ENCODE results near the gene LSM2. TPM values are rescaled to one million over a fixed set of nuclear protein-coding genes. Genes with fewer than 3 reads are reported as not detected.
A peak's percentile ranks its signal among the peaks of the same experiment; 100 is the strongest.

Gene LSM2
- total and polyA plus RNA-seq, 2 donors (not counting 1 experiment from before 2014, with no cell fraction given), result 52.4 to 57.4 TPM

- H3K9ac ChIP-seq (ENCODE audit: low read length), result peak overlapping the region; percentile 77
- Mint-ChIP-seq H3K4me3 (peak overlapping the region; percentile 96), H3K9me3 (ENCODE audit: insufficient read depth) (no peaks in the 10 kb centered on the region), H3K4me1 (peaks cover 37% of the 10 kb centered on the region), H3K27ac (peak overlapping the region; percentile 95), H3K27me3 (no peaks in the 10 kb centered on the region)
- CTCF ChIA-PET, result interaction anchor here (0.6 to 4.7 kb wide), 42 partner anchors 10 to 1104 kb away, joined by 3 to 75 read pairs (median 6); partner anchors contain the start of genes ABHD16A, APOM, ATP6V1G2 and CLIC1
- TF ChIP-seq CTCF (IDR thresholded peaks at IDR 0.05) (peak; percentile 67), EZH2 (IDR thresholded peaks at IDR 0.05; ENCODE audit: borderline replicate concordance, insufficient read depth, low read depth, low read length, poor library complexity, severe bottlenecking) (no peak)
- WGBS (ENCODE audit: insufficient coverage), result 0% methylated on average over 7 of the region's 15 CpGs
- intact Hi-C loops (cut with micrococcal nuclease), result loop anchor here (1.0 to 10.0 kb wide), 6 partner anchors 15 to 282 kb away; partner anchors contain the start of genes DXO, HSPA1A, HSPA1L and NFKBIL1
- H4K20me1 ChIP-seq (ENCODE audit: control insufficient read depth, insufficient read depth, low read length, poor library complexity, severe bottlenecking), result peaks cover 5% of the 10 kb centered on the region
- H3K79me2 ChIP-seq (ENCODE audit: control insufficient read depth, insufficient read depth, low read length), result peaks cover 18% of the 10 kb centered on the region
- H3K27me3 ChIP-seq (replicated peaks in 1 of 4; ENCODE audit: control extremely low read depth in 1 of 4, control insufficient read depth in 3 of 4, insufficient read depth in 4 of 4, low read length in 3 of 4), result no peaks in the 10 kb centered on the region
- POLR2A ChIA-PET, result interaction anchor here (0.6 to 4.9 kb wide), 15 partner anchors 15 to 1285 kb away, joined by 3 to 37 read pairs (median 9); partner anchors contain the start of genes DDAH2, HSPA1A, HSPA1L and LY6G5C
- peak; percentile 79 for DNase-seq
- H3K36me3 ChIP-seq (replicated peaks in 1 of 2; ENCODE audit: control extremely low read depth in 1 of 2, control insufficient read depth in 1 of 2, extremely low read depth in 1 of 2, insufficient read depth in 2 of 2, low read length in 1 of 2), result no peaks in the 10 kb centered on the region
- ATAC-seq (ENCODE audit: low read depth), result no peak
- H3K4me2 ChIP-seq (replicated peaks; ENCODE audit: low read depth, low read length, poor library complexity, severe bottlenecking), result peak overlapping the region; percentile 96
- peaks cover 26 to 52% of the 10 kb centered on the region in 2 donors for H3K4me1 ChIP-seq (ENCODE audit: control insufficient read depth in 2 of 2, insufficient read depth in 2 of 2, low read length in 2 of 2)
- peak overlapping the region; percentile 48 to 81 (median 65) for H3K4me3 ChIP-seq (ENCODE audit: control extremely low read depth in 1 of 5, extremely low read depth in 1 of 5, insufficient read depth in 1 of 5, low read depth in 2 of 5, low read length in 4 of 5)
- H3K9me3 ChIP-seq (ENCODE audit: control extremely low read depth in 1 of 3, control insufficient read depth in 2 of 3, insufficient read depth in 1 of 3, low read length in 2 of 3), result no peaks in the 10 kb centered on the region
- peak overlapping the region; percentile 71 for H2AFZ ChIP-seq (ENCODE audit: insufficient read depth, low read depth, low read length, poor library complexity, severe bottlenecking)
- H3K27ac ChIP-seq (ENCODE audit: low read length in 2 of 2), result peak overlapping the region; percentile 18 to 70
Observed at GRCh38 chr6:31829633-31830283, 23.0 kb upstream of the LSM2 start.
